ENCODE measurements around the gene USP5.

GRCh38 chr12:6899427-6899826 lies 47.5 kb downstream of the USP5 start:
- TF ChIP-seq EZH2 (IDR thresholded peaks at IDR 0.05) (no peak), CTCF (IDR thresholded peaks at IDR 0.05) (no peak), EZH2phosphoT487 (IDR thresholded peaks at IDR 0.05) (no peak)

Measured in neural progenitor cell (in vitro differentiated cells).